Measurements from ENCODE around the gene NOCT.
"Not testable (repeated sequence)": the region's sequence is repeated elsewhere in the genome, so short reads cannot be mapped to it uniquely, and the experiment has no call there.

- TF ChIP-seq CTCF, POLR2A (IDR thresholded peaks at IDR 0.05): not testable (repeated sequence)
Measured at GRCh38 chr4:139008278-139008677, 7.3 kb upstream of the NOCT start.
